SK-N-SH treated with all-trans-retinoic acid at 6 μM for 48 hours (cell line): ENCODE measurements around the gene INHBB.

ENCODE experiments used
- ATAC-seq: fragments of 200-7000 bp; cut with Tn5 transposase; 3 replicates; pipeline ENCODE4 v1.9.1; 2020; ENCODE audit warnings: mild to moderate bottlenecking, moderate library complexity
- ARNTL ChIP-seq: fragments of 450-650 bp; formaldehyde crosslinking; IDR thresholded peaks from 2 replicates; pipeline ENCODE4 v1.5.0; 2020; ENCODE audit warnings: low read depth, mild to moderate bottlenecking, moderate library complexity, borderline replicate concordance
- BACH2 ChIP-seq: fragments of 250-450 bp; sonication (Bioruptor Pico); IDR thresholded peaks from 2 replicates; pipeline ENCODE4 v1.9.0; 2021; ENCODE audit warnings: mild to moderate bottlenecking, borderline replicate concordance
- CREB5 ChIP-seq: fragments of 250-450 bp; sonication (Bioruptor Pico); IDR thresholded peaks from 2 replicates; pipeline ENCODE4 v1.5.1; 2020; ENCODE audit warnings: low read depth, mild to moderate bottlenecking, moderate library complexity
- CSDC2 ChIP-seq: fragments of 250-450 bp; sonication (Bioruptor Pico); IDR thresholded peaks from 2 replicates; pipeline ENCODE4 v1.5.0; 2020; ENCODE audit warnings: mild to moderate bottlenecking, moderate library complexity
- CSRNP3 ChIP-seq: fragments of 250-450 bp; sonication (Bioruptor Pico); IDR thresholded peaks from 2 replicates; pipeline ENCODE4 v1.5.1; 2021; ENCODE audit warnings: mild to moderate bottlenecking, moderate library complexity
- ESRRG ChIP-seq: fragments of 250-450 bp; sonication (Bioruptor Pico); IDR thresholded peaks from 2 replicates; pipeline ENCODE4 v1.6.1; 2021; ENCODE audit warnings: mild to moderate bottlenecking
- GLIS3 ChIP-seq: fragments of 250-450 bp; sonication (Bioruptor Pico); IDR thresholded peaks from 2 replicates; pipeline ENCODE4 v1.5.0; 2020; ENCODE audit warnings: mild to moderate bottlenecking, moderate library complexity
- ISL1 ChIP-seq: fragments of 250-450 bp; sonication (Bioruptor Pico); IDR thresholded peaks from 2 replicates; pipeline ENCODE4 v2.1.2; 2022; ENCODE audit warnings: mild to moderate bottlenecking, moderate library complexity
- OSR1 ChIP-seq: fragments of 250-450 bp; sonication (Bioruptor Pico); IDR thresholded peaks from 2 replicates; pipeline ENCODE4 v1.8.0; 2022; ENCODE audit warnings: moderate library complexity, mild to moderate bottlenecking, inconsistent platforms
- PATZ1 ChIP-seq: fragments of 250-450 bp; sonication (Bioruptor Pico); IDR thresholded peaks from 2 replicates; pipeline ENCODE4 v1.8.0; 2020; ENCODE audit warnings: mild to moderate bottlenecking, moderate library complexity, borderline replicate concordance
- POU6F1 ChIP-seq: fragments of 250-450 bp; sonication (Bioruptor Pico); IDR thresholded peaks from 2 replicates; pipeline ENCODE4 v1.8.0; 2021; ENCODE audit warnings: low read depth, mild to moderate bottlenecking, moderate library complexity, borderline replicate concordance
- RARB ChIP-seq: fragments of 250-450 bp; sonication (Bioruptor Pico); IDR thresholded peaks from 2 replicates; pipeline ENCODE4 v1.8.0; 2021; ENCODE audit warnings: mild to moderate bottlenecking, moderate library complexity
- SNAI2 ChIP-seq: fragments of 250-450 bp; sonication (Bioruptor Pico); IDR thresholded peaks from 2 replicates; pipeline ENCODE4 v1.5.0; 2020; ENCODE audit warnings: mild to moderate bottlenecking, moderate library complexity
- TCF4 ChIP-seq: fragments of 250-450 bp; sonication (Bioruptor Pico); IDR thresholded peaks from 2 replicates; pipeline ENCODE4 v1.8.0; 2021; ENCODE audit warnings: mild to moderate bottlenecking, moderate library complexity, borderline replicate concordance
- TSHZ2 ChIP-seq: fragments of 250-450 bp; sonication (Bioruptor Pico); IDR thresholded peaks from 2 replicates; pipeline ENCODE4 v1.5.0; 2020; ENCODE audit warnings: mild to moderate bottlenecking, moderate library complexity
- ZC3H10 ChIP-seq: fragments of 250-450 bp; sonication (Bioruptor Pico); IDR thresholded peaks from 2 replicates; pipeline ENCODE4 v1.5.1; 2021; ENCODE audit warnings: mild to moderate bottlenecking, moderate library complexity
- ZFP30 ChIP-seq: fragments of 450-650 bp; formaldehyde crosslinking; IDR thresholded peaks from 2 replicates; pipeline ENCODE4 v1.5.0; 2022; ENCODE audit warnings: mild to moderate bottlenecking, moderate library complexity
- ZNF565 ChIP-seq: fragments of 450-650 bp; formaldehyde crosslinking; conservative IDR thresholded peaks from 2 replicates; pipeline ENCODE4 v1.5.0; 2020; ENCODE audit warnings: low read depth, mild to moderate bottlenecking, moderate library complexity
- ZNF70 ChIP-seq: fragments of 450-650 bp; formaldehyde crosslinking; IDR thresholded peaks from 2 replicates; pipeline ENCODE4 v1.5.0; 2020; ENCODE audit warnings: mild to moderate bottlenecking, moderate library complexity
- ZNF8 ChIP-seq: fragments of 450-650 bp; formaldehyde crosslinking; IDR thresholded peaks from 2 replicates; pipeline ENCODE4 v1.5.0; 2020; ENCODE audit warnings: mild to moderate bottlenecking, moderate library complexity

Gene INHBB

GRCh38 chr2:120381661-120382060 lies 35.7 kb downstream of the INHBB start:
- no peak for ATAC-seq
- TF ChIP-seq ZNF8 (CRISPR knock-in tag): no peak

GRCh38 chr2:120382541-120383144 lies 36.7 kb downstream of the INHBB start:
- TF ChIP-seq TSHZ2 (no peak), CREB5 (CRISPR knock-in tag) (no peak), TCF4 (CRISPR knock-in tag) (no peak), ZNF565 (CRISPR knock-in tag) (no peak)
- ATAC-seq: no peak

- no peak for TF ChIP-seq CSDC2 (CRISPR knock-in tag)
- no peak for TF ChIP-seq GLIS3 (CRISPR knock-in tag)
- TF ChIP-seq ZNF8 (CRISPR knock-in tag): no peak
- no peak for TF ChIP-seq ZFP30 (CRISPR knock-in tag)
- TF ChIP-seq OSR1 (CRISPR knock-in tag): no peak
- TF ChIP-seq ZC3H10 (CRISPR knock-in tag): no peak
- TF ChIP-seq ESRRG (CRISPR knock-in tag): no peak
- no peak for TF ChIP-seq ZNF70 (CRISPR knock-in tag)
- no peak for TF ChIP-seq TCF4 (CRISPR knock-in tag)
- TF ChIP-seq ARNTL (CRISPR knock-in tag): no peak
- no peak for TF ChIP-seq ISL1
- no peak for TF ChIP-seq BACH2 (CRISPR knock-in tag)
- no peak for TF ChIP-seq ZNF565 (CRISPR knock-in tag)
- no peak for TF ChIP-seq POU6F1
- no peak for TF ChIP-seq PATZ1 (CRISPR knock-in tag)
- TF ChIP-seq TSHZ2: no peak
- TF ChIP-seq CSRNP3 (CRISPR knock-in tag): no peak
- TF ChIP-seq RARB (CRISPR knock-in tag): no peak
- no peak for TF ChIP-seq SNAI2
- no peak for ATAC-seq
Measured at GRCh38 chr2:120383191-120383590, 37.3 kb downstream of the INHBB start.
